Activated CD8-positive, alpha-beta memory T cell treated with anti-CD3 and anti-CD28 coated beads, Interleukin-2, amount 50 U/mL, for 48 hours (primary cell): ENCODE results near the gene DRAP1.

Experiments
- DNase-seq: peaks from one replicate; pipeline ENCODE4 v3.0.0-alpha.2; 2020

Gene DRAP1

DNA sequence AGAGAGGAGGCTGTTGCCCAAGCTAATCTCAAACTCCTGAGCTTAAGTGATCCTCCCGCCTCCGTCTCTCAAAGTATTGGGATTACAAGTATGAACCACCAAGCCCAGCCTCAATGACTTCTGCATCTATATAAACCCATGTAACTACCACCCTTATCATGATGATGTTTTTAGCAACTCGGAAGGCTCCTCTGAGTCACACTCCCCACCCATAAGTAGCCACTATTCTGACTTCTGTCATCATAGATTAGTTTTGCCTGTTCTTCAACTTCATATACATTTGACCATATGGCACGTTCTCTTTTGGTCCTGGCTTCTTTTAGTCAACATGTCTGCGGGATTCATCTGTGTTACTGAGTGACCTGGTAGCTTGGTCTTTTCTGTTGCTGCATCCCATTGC, 12.6 kb upstream of the DRAP1 start:
- DNase-seq = no peak

DNA sequence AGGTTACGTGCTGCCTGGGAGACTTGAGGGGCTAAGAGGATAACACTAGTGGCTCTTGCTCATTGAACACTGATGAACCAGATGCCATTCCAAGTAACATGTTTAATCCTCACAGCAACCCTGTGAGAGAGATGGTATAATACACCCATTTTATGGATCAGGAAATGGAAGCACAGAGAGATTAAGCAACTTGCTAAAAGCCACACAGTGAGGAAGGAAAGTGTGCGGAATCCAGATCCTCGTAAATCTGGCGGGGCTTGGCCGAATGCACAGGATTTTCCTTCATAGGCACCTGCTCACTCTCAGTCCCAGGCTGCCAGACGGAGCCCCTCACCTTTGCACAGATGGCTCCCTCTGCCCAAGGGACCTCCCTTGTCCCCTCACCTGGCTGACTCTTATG, 11.3 kb upstream of the DRAP1 start:
- DNase-seq = no peak

DNA sequence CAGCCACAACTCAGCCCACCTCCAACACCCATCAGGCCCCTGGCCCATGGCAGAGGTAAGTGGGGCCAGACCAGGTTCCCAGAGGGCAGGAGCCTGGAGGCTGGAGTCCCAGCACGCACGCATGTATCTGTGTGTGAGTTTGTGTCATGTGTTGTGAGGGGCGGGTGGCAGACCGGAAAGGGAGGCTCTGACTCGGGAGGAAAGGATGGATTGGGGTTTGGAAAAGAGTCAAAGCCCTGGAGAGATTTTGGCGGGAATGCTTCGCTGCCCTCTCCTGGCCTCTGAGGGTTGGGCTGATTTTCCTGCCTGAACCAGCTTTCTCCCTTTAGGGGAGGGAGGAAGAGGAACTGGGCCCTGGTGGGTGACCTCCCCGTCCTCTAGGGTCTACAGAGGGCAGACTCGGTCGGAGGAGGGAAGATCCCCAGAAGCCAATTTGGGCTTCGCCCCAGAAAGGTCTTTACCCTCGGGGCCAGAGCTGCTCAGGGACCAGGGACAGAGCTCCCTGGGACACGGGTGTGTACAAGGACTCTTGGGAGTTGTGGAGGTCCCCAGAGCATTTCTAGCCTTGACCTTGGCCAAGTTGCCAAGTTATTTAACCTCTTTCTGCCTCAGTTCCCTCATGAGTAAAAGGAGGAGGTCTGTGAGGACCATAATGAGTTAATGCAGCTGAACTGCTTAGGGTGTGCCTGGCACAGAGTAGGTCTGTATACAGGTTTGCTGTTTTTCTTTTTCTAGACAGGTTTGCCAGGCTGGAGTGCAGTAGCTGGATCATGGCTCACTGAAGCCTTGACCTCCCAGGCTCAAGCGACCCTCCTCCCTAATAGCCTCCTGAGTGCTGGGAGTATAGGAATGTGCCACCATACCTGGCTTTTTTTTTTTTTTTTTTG, 7.3 kb upstream of the DRAP1 start:
- DNase-seq = no peak

DNA sequence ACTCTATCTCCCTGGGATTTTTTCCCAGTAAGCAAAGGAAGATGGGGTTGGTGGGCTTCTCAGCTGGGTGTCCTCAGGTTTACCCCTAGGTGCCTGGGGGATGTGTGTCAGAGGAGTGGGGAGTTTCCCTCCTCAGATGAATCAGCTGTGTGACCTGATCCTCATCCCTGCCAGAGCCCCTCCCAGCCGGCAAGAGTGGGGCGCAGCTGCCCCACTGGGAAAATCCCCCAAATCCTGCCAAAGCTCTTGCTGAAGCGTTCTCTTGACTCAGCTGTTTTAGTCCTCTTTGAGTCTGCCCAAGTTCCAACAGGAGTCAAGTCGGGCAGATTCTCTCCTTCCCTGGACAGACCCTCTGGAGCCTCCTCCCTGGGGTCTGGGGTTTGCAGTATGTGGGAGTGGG, 6.4 kb upstream of the DRAP1 start:
- no peak for DNase-seq

DNA sequence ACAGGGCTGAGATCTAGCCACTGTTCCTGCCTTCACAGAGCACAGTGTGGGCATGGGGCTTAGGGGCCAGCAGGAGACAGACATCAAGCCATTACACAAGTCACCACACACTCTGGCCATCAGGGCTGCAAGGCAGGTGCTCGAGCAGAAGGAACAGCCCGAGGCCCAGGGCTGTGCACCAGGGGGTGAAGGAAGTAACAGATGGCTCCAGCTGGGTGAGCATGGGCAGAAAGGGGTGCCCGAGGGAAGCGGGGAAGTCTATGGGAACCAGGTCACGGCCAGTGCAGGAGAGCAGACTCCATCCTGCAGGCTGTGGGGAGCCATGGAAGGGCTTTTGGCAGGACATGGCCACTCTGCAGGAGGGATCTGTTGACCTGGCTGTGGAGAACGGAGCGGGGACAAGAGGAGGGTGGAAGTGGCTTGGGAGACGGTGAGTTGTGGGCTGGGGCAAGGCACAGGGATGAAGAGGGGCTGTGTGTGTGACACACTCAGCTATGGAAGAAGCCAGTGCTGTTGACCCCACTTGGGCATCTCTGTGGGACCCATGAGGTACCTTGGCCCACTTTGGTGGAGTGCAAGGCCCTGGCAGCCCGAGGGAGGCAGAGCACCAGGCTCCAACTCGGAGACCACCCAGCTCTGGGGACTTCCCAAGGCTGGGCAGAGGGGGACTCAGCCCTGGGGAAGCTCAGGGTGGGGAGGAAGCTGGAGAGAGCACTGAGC, 4.0 kb upstream of the DRAP1 start:
- no peak for DNase-seq

DNA sequence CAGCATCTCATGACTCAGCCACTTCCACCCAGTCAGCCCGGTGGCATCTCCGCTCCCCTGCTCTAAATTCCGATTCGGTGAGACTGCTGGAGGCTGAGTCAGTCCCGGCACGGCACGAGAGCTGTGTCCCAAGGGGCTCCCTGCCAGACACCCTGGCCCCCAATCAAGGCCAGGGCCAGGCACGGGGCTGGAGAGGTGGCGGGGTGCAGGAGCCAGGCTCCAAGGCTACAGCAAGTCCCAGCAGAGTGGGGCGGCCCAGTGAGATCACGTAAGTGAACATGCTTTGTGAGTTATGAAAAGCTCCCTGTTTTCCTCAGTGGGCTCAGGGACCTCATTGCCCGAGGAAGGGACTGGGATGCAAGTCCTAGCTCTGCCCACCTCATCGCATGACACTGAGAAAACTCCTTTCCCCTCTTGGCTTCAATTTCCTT, 3.4 kb upstream of the DRAP1 start:
- DNase-seq = no peak

DNA sequence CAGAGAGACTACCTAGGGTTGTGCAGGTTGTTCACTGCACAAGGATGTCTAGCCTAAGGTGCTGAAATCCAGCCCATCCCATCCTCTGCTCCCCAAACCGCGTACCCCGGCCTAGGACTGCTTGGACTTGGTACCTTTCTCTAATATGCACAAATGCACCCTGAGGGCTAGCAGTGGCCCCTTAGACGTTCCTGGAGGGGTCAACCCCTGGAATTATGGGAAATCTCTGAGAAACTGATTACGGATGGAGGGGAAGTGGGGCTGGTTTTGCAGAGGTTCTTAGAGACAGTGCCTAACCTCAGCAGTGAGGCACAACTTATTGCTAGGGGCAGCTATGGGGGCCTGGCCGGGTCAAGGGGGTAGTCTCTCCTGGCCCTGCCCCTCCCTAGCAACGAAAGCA, 2.8 kb upstream of the DRAP1 start:
- no peak for DNase-seq

DNA sequence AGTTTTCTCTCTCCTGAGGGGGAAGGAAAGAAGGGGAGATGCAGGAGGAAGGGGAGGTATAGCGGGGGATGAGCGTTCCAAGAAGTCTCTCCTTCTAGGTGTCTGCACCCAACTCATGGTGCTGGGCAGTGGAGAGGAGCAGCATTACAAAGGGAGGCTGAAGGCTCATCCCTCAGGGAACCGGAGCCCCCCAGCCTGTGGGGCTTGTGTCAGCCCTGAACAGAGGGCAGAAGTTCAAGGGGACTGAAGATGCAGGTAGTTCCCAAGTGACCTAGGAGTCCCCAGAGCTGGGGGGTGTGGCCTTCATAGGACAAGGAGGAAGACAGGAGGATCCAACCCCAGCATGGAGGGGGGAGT, 2.2 kb upstream of the DRAP1 start:
- no peak for DNase-seq

DNA sequence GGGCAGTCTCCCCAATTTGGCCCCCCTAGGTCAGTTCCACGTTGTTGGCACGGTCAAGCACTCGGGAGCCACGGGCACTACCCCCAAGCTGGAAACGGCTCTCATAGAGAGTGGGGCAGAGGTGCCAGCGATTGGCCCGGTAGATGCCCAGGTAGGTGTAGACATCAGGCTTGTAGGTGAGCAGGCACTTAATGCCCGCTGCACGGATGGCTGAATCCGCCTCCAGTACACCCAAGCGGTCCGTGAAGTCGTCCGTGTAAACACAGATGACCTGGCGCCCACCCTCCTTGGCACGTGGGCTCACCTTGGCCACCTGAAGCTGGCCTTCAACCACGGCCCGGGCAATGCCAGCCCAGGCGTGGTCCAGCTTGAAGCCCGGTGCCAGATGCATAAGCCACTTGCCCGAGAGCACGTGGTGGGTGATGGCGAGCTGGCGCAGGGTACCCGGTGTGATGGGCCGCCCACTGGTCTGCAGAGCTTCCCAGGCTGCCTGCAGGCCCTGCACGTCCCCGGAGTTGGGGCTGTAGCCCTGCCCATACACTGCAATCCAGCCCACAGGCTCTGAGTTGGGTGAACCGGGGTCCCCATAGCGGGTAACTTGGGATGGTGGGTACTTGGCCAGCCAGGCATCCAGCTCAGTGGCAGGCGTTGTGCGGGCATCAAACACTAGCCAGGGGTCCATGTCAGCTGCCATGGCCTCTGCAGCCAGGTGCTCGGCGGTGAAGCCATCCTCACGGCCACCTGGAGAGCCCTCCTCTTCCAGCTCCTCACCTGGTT, 1.6 kb upstream of the DRAP1 start:
- no peak for DNase-seq

DNA sequence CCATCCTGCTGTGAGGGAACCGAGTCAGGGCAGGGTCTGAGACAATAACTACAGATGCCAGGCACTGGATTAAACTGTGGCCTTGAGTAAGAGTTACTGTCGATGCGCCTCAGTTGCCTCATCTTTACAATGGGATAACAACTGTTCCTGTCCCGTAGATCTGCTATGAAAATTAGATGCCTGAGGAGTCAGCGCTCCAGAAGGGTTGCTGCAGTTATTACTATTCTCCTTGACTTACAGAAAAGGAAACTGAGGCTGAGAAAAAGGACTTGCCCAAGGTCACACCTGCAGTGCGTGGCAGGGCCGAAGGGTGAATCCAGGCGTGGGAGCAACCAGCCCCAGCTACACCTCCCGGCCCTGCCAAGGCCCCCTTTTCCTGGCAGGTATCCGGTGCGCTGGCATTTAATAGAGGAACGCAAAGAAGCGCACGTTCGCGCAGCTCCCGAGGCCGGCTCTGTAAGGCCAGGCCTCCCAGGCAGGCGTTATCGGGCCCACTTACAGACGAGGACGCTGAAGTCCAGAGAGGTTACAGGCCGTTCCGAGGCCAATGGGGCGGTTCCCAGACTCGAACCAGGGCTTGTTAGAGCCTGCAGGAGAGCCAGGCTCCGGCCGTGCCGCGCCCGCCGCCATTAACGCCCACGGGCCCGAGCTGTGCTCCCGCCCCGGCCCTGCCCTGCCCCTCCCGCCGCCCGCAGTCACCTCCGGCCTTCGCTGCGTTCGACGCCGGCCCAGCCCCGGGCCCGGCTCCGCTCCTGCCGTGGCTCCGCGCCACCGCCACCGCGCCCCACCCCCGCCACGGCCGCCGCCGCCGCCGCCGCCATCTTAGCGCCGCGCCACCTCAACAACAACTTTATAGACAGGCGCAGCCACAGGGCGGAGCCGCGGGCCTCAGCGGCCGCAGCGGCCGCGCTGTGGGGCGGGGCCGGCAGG, 750 bp upstream of the DRAP1 start, which contains the start of gene C11orf68:
Gene C11orf68 (minus strand): TSS at position 852 of the 930 bp plus-strand sequence. CDS start 31 bp downstream, at position 821.
- DNase-seq = no peak

DNA sequence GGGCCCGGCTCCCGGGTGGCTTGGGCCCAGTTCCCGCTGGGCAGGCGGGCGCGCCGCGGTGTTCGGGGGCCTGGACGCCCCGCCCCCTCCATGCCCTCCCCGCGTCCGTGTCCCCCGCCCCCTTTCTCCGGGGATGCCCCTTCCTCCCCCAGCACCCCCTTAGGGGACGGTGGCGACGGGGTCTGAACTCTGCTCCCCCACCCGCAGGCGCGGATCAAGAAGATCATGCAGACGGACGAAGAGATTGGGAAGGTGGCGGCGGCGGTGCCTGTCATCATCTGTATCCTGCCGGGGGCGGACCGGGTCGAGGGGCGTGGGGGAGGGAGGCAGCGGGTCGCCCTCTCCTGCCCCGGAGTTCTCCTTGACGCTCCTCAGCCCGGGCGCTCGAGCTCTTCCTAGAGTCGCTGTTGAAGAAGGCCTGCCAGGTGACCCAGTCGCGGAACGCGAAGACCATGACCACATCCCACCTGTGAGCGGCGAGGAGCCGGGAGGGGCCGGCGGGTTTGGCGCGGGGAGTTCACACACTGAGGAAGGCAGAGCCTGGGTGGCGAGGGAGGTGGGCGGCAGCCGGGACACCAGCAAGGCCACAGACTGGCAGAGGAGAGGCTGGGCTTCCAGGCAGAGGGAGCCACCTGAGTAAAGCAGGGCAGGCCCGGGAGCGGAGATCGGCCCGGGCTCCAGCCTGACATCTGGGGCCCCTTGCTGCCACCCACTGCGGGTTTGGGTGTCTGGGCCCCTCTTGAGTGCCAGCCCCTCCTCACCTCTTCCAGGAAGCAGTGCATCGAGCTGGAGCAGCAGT, 546 bp downstream of the DRAP1 start:
- DNase-seq = peak; percentile 81

DNA sequence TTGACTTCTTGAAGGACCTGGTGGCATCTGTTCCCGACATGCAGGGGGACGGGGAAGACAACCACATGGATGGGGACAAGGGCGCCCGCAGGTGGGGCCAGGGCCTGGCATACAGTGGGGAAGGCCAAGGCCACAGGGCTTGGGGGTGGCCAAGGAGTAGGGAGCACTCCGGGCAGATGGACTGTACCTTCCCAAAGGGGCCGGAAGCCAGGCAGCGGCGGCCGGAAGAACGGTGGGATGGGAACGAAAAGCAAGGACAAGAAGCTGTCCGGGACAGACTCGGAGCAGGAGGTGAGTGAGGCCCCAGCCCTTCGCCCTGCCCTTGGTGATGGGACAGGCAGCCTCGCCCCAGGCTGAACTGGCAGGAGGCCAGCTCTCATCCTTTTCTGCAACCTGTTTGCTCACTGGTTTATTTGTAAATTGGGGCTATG, 1.2 kb downstream of the DRAP1 start:
- no peak for DNase-seq

DNA sequence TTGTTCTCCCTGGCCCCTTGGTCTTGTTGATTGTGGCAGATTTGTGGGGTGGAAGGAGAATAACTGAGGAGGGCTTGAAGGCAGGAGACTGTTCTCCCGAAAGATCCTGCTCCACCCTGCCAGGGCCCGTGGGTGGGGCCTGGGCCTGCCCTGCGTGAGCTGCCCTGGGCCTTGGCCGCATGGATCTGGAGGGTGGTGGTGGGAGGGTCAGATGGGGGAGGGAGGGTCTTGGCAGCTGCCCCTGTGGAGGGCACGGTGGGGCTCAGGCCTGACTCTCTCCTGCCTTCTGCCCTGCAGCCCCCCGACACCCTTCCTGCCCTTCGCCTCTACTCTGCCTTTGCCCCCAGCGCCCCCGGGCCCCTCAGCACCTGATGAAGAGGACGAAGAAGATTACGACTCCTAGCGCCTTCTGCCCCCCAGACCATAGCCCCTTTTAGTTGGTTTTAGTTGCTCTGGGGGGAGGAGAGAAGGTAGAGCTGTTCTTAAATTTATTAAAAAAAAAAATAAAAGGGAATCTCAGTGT, 1.9 kb downstream of the DRAP1 start:
- DNase-seq = no peak

DNA sequence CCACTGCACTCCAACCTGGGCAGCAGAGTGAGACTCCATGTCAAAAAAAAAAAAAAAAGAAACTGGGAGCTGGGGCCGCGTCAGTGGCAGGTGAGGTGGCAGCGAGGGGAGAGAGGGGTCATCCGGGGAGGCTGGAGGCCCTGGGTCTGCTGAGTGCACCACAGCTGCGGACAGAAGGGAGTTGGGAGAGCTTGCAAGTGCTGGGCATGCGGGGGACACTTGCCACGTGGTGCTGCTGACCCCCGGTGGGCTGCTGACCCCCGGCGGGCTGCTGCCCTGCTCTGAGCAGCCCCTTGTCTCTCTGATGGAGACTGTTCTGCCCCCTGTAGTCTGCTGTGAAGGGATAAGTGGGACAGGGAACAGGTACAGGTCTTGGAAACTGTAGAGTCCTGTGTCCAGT, 2.6 kb downstream of the DRAP1 start:
- no peak for DNase-seq

DNA sequence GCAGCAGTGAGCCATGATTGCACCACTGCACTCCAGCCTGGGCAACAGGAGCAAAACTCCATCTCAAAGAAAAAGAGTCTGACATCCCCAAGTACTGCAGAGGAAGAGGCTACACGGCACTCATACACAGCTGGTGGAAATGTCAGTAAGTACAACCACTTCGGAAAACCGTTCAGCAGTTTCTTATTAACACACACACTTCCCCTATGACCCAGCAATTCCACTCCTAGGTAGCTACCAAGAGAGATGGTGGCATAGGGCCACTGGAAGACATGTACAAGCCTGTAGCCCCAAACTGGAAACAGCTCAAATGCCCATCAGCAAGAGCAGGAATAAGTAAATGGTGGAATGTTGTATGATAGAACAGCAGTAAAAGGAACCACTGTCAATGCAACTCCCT, 3.3 kb downstream of the DRAP1 start:
- no peak for DNase-seq

DNA sequence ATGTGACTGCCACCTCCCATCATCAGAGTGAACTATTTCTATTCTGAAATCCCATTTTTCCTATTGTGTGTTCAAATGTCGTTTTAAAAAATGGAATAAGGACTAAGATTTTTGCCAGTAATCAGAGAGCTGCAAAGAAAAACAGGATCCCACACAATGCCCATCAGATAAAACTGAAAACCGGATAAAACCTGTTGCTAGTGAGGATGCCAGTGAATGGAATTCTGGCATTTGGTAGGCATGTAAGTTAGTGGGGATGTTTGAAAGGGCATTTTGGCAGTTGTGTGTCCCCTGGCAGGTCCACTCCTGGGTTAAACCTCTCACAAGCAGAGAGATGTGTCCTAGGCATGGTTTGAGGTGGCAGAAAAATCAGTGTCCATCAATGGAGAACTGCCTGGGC, 6.2 kb downstream of the DRAP1 start:
- no peak for DNase-seq

DNA sequence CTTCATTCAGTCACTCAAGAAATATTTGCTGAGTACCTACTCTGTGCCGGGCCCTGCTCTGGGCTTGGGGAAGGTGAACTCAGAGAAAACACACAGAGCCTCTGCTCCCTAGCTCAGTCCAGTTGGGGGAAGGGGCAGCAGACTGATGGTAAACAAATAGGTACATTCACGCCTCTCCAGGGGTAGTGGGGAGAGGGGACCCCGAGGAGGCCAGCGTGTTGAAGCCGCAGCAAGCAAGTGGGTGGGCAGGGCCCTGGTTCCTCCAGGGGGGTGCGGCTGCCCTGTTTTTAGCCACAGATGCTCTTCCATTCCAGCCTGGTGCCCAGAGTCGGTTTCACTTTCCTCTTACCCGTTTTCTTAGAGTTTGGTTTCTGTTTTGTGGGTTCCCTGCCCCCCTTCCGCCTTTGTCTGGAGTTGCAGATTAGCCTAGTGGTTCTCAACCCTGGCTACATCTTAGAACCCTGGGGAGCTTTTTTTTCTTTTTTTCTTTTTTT, 8.7 kb downstream of the DRAP1 start:
- peak; percentile 77 for DNase-seq

DNA sequence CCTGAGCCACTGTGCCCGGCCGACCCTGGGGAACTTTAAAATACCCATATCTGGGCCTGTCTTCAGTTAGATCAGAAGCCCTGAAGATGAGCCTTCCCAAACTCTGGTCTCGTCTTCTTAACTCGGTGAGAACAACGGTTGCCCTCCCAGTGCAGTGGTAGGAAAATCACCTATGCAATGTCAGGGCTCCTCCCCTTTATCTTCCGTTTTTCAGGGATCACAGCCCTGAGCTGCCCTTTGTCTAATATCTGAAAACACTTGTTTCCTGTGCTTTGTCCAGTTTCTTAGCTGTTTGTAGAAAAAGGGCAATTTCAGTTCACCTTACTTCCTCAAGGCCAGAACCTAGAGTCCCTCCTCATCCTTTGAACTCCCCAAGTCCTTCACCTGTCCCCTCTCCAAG, 9.4 kb downstream of the DRAP1 start:
- DNase-seq = no peak

DNA sequence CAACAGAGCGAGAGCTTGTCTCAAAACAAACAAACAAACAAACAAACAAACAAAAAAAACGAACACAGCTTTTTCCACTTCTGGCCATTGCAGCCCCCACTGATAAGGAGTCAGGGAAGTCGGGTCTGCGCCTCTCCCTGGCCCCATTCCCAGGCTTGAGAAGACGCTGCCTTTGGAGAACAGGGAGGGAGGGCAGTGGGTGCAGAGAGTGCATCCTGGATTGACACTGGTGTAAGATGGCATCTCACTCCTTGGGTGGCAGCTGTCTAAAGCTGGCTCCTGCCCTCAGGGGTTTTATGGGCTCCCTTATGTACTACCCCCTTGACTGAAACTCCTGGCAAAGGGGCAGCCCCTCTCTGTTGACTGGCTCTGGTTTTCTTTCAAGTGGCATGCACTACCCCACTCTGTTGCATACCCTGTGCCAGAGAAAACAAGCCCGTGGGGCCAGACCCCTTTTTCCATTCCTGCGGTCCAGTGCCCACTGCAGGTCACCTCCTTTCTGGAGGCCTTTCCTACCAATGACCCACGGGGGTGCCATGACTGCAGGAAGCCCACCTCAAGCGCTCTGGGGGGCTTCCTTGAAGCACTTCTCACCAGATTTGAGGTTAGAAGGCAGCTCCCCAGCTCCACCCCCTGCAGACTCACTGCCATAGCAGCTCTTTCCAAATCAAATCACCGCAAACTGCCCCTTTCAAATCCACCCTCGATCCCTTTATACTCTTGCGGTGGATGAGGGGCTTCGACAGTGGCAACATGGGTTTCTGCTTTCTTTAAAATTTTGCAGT, 12.7 kb downstream of the DRAP1 start:
- DNase-seq = no peak

DNA sequence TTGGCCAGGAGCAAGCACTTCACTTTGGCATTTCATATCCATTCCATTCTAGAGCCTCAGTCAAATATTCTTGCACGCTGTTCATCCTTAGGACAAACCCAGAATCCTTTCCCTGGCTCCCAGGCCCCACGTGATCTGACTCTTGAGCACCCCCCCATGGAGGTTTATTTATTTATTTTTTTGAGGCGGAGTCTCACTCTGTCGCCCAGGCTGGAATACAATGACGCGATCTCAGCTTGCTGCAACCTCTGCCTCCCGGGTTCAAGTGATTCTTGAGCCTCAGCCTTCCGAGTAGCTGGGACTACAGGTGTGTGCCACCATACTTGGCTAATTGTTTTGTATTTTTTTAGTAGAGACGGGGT, 13.3 kb downstream of the DRAP1 start:
- no peak for DNase-seq
